22Rv1 (cell line): ENCODE data around the gene TMC7.

Experiments
- H3K27ac ChIP-seq: fragments of 450-650 bp; 2 replicates; pipeline ENCODE4 v1.5.1; 2017
- ZFX ChIP-seq: fragments of 450-650 bp; IDR thresholded peaks from 2 replicates; pipeline ENCODE4 v1.6.1; 2017; ENCODE audit warnings: antibody characterized with exemption, borderline replicate concordance
- TF ChIP-seq, protein P1 (sequence below): fragments of 450-650 bp; IDR thresholded peaks from 2 replicates; pipeline ENCODE4 v1.5.1; 2017; ENCODE audit warnings: mild to moderate bottlenecking

TMC7 gene

DNA sequence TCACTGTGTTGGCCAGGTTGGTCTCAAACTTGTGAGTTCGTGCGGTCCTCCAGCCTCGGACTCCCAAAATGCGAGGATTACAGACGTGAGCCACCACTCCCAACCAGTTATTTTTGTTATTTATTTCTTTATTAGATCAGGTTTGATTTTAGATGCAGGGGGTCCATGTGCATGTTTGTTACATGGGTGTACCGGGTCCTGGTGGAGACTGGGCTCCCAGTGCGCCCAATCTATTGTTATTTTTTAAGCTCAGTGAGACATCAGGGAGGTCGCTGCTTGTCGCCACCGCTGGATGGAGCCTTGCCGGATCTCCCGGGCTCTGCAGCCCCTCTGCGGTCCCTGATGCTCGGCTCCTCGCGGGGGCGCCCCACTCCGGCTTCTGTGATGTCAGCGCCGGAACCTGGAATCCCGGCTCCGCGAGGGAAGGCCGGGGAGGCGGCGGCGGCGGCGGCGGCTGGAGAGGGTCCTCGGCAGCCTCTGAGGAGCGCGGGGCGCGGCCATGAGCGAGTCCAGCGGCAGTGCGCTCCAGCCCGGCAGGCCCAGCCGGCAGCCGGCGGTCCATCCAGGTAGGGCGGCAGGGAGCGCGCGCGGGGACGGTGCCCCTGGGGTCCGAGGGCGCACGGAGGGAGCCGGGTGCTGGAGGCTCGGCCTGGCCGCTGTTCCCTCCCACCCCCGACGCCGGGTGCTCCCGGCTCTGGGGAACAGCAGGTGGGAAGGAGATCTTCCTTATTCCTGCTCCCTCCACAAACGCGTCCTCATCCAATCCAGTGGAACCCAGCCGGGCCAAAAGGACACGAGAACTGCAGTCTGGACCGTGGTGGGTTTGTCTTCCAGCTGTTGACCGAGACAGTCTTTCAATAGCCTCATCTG, at the start of gene TMC7:
Gene TMC7 (plus strand): TSS at position 370 of the 870 bp plus-strand sequence. CDS start 130 bp downstream, at position 500.
- TF ChIP-seq, protein P1, sequence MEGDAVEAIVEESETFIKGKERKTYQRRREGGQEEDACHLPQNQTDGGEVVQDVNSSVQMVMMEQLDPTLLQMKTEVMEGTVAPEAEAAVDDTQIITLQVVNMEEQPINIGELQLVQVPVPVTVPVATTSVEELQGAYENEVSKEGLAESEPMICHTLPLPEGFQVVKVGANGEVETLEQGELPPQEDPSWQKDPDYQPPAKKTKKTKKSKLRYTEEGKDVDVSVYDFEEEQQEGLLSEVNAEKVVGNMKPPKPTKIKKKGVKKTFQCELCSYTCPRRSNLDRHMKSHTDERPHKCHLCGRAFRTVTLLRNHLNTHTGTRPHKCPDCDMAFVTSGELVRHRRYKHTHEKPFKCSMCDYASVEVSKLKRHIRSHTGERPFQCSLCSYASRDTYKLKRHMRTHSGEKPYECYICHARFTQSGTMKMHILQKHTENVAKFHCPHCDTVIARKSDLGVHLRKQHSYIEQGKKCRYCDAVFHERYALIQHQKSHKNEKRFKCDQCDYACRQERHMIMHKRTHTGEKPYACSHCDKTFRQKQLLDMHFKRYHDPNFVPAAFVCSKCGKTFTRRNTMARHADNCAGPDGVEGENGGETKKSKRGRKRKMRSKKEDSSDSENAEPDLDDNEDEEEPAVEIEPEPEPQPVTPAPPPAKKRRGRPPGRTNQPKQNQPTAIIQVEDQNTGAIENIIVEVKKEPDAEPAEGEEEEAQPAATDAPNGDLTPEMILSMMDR: peak; percentile 96
- no peak for TF ChIP-seq ZFX

DNA sequence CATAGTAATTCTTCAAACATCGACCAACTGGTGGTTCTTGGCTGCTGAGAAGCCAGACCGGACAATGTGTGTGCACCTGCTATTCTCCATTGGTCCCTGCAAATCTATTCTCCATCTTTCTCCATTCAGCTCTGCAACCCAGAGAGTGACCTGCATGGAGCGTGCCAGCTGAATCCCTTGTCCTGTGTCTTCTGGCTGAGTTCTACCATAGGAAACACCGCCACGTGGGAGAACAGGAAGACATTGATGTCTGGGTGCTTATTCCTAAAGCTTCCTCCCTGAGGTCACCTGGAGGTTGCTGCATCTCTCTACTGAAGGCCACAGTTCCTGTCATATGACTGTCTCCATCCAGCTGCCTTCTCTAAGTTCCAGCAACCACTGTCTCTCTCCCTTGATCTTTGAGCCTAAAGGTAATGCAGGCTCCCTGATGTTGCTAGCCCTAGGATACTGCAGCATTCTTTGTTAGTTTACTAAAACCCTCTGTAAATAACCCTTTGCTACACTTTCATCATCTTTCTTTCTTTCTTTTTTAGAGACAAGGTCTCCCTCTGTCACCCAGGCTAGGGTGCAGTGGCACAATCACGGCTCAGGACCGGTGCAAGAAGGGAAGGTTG, 46.9 kb upstream of the TMC7 start:
- TF ChIP-seq ZFX: no peak
- no peak overlapping the region for H3K27ac ChIP-seq

More for the DNA sequence above, at the start of gene TMC7:
- H3K27ac ChIP-seq: peak within 1 kb of the TSS; percentile 54

DNA sequence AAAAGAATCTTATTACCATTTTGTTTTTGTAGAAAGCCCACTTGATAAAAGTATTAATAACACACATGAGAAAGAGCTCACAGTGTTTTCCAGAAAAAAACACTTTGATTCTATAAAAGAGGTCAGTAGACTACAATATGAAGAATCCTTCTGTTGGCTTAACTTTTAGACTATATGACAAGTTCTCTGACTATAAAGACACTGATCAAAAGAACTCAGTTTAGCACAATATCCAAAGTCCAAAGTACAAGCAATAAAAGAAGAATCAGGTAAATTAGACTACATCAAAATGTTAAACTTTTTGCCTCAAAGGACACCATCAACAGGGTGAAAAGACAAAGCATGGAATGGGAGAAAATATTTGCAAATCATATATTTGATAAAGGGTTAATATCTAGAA, 46.3 kb upstream of the TMC7 start:
- no peak for TF ChIP-seq ZFX
- TF ChIP-seq, protein P1: no peak
- no peak overlapping the region for H3K27ac ChIP-seq

DNA sequence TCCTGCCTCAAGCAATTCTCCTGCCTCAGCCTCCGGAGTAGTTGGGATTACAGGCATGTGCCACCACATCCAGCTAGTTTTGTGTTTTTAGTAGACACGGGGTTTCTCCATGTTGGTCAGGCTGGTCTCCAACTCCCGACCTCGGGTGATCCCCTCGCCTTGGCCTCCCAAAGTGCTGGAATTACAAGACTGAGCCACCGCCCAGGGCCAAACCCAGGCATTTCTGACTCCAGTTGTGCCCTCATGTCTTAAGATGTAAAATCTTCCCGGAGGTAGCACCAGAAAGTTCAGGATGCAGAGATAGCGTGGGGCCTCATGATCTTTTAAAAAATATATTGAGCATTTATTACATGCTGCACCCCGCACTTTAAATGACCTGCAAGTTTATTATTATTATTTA, 44.7 kb upstream of the TMC7 start:
- H3K27ac ChIP-seq: no peak overlapping the region
- no peak for TF ChIP-seq ZFX
- TF ChIP-seq, protein P1: no peak

DNA sequence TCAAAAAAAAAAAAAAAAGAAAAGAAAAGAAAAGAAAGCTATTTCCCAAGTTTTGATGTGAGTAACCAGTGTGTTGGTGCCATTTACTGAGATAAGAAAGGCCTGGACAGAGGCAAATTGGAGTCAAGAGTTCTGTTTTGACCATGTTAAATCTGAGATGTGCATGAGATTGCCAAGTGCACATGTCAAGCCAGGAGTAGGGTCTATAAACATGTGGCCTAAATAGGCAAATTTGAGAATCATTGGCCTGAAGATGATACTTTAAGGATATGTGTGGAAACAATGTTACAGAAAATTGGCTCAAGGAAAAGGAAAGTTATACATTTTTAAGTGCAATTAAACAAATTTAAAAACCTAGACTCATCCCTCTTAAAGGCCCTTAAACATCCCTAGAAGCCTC, 42.3 kb upstream of the TMC7 start:
- TF ChIP-seq ZFX: no peak
- TF ChIP-seq, protein P1: no peak
- no peak overlapping the region for H3K27ac ChIP-seq

DNA sequence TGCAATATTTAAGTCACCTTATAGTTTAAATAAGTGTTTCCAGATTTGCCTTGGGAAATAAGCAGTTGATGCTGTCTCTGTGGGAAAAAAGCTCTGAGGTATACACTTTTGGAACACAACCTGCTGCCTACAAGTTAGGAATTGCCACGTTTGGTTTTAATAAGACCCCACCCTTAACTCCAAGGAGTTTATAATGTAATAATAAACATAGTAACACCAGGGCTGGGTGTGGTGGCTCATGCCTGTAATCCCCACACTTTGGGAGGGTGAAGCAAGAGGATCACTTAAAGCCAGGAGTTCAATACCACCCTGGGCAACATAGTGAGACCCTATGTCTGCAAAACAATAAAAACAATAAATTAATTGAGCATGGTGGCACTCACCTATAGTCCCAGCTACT, 41.7 kb upstream of the TMC7 start:
- no peak overlapping the region for H3K27ac ChIP-seq
- no peak for TF ChIP-seq ZFX
- TF ChIP-seq, protein P1: no peak

DNA sequence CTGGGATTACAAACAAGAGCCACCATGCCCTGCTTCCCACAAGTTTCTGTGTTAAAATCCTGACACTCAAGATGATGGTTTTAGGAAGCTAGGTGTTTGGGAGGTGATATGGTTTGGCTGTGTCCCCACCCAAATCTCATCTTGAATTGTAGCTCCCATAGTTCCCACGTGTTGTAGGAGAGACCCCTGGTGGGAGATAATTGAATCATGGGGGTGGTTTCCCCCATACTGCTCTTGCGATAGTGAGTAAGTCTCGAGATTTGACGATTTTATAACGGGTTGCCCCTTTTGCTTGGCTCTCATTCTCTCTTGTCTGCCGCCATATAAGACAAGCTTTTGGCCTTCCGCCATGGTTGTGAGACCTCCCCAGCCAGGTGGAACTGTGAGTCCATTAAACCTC, 40.3 kb upstream of the TMC7 start:
- no peak overlapping the region for H3K27ac ChIP-seq
- TF ChIP-seq, protein P1: no peak
- no peak for TF ChIP-seq ZFX
